ENCODE results near the gene THADA. TPM values are rescaled to one million over a fixed set of nuclear protein-coding genes. Genes with fewer than 3 reads are reported as not detected.

The THADA gene
- total and polyA plus RNA-seq, 2 donors (not counting 3 experiments of a cell fraction or from before 2014, with no cell fraction given): 22.6 to 25.3 TPM

DNA sequence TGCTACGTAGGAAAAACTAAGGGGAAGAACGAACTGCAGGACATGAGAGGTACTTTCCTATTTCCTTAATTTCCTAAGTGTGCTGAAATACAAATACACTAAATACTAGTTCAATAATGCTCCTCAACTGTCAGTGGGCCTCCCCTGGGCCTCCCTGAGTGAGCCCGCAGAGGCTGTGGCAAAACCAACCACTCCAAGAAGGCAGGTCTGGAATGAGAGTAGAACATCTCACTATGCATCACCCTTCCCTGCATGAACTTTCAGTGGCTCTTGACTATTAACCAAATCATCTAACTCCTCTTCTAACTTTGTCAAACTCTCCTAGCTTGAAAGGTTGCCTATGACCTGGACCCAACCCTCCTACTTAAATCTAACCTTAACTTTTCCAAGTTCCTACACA is 84.6 kb downstream of the THADA start:
- POLR2A ChIA-PET: no interaction called here
- intact Hi-C loops (cut with micrococcal nuclease): no loop called here
- no peak for FAIRE-seq

More for the DNA sequence above, 84.6 kb downstream of the THADA start:
- no TSS peak for BruUV-seq (replicated peaks)
- no peaks in the 10 kb centered on the region for H3K9me3 ChIP-seq (replicated peaks; ENCODE audit: control insufficient read depth, insufficient read depth, low read length)
- no peak overlapping the region for H2AFZ ChIP-seq (ENCODE audit: low read depth, low read length)
- no peaks in the 10 kb centered on the region for H4K20me1 ChIP-seq (replicated peaks; ENCODE audit: control insufficient read depth, extremely low read depth, insufficient read depth, low read length)
- DNase-seq (ENCODE audit: low read depth, low spot score): no peak
- CTCF ChIA-PET: no interaction called here
- H3K79me2 ChIP-seq (ENCODE audit: control insufficient read depth, insufficient read depth, low read length): no peaks in the 10 kb centered on the region
- no peak overlapping the region for H3K9ac ChIP-seq (replicated peaks; ENCODE audit: extremely low read depth, insufficient read depth, low read length)
- dilution Hi-C loops (cut with MboI; ENCODE audit: extremely low pct_ligation_motif_present, low sequenced_read_pairs): no loop called here
- TF ChIP-seq FOS (IDR thresholded peaks at IDR 0.05; ENCODE audit: borderline replicate concordance, insufficient read depth, low read length): no peak
- TF ChIP-seq, protein P1, sequence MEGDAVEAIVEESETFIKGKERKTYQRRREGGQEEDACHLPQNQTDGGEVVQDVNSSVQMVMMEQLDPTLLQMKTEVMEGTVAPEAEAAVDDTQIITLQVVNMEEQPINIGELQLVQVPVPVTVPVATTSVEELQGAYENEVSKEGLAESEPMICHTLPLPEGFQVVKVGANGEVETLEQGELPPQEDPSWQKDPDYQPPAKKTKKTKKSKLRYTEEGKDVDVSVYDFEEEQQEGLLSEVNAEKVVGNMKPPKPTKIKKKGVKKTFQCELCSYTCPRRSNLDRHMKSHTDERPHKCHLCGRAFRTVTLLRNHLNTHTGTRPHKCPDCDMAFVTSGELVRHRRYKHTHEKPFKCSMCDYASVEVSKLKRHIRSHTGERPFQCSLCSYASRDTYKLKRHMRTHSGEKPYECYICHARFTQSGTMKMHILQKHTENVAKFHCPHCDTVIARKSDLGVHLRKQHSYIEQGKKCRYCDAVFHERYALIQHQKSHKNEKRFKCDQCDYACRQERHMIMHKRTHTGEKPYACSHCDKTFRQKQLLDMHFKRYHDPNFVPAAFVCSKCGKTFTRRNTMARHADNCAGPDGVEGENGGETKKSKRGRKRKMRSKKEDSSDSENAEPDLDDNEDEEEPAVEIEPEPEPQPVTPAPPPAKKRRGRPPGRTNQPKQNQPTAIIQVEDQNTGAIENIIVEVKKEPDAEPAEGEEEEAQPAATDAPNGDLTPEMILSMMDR (IDR thresholded peaks at IDR 0.05; ENCODE audit: extremely low read depth in 1 of 2, insufficient read depth in 1 of 2, low read depth in 1 of 2, low read length in 2 of 2): no peak
- TF ChIP-seq GATA2 (IDR thresholded peaks at IDR 0.05; ENCODE audit: insufficient read depth, insufficient read length, low read depth, low read length): no peak
- no peak for TF ChIP-seq POLR2A (IDR thresholded peaks at IDR 0.05; ENCODE audit: low read depth, low read length)
- TF ChIP-seq JUN (IDR thresholded peaks at IDR 0.05; ENCODE audit: borderline replicate concordance, insufficient read depth, insufficient read length, low read depth): no peak
- TF ChIP-seq, protein P2, sequence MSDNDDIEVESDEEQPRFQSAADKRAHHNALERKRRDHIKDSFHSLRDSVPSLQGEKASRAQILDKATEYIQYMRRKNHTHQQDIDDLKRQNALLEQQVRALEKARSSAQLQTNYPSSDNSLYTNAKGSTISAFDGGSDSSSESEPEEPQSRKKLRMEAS (IDR thresholded peaks at IDR 0.05; ENCODE audit: insufficient read depth, insufficient read length): no peak
- TF ChIP-seq POLR2AphosphoS5 (IDR thresholded peaks at IDR 0.05; ENCODE audit: insufficient read depth, low read depth, low read length): no peak
- no peak for TF ChIP-seq EZH2 (IDR thresholded peaks at IDR 0.05; ENCODE audit: borderline replicate concordance, low read depth, low read length, severe bottlenecking)
- no peak for TF ChIP-seq MYC (IDR thresholded peaks at IDR 0.05; ENCODE audit: low read depth, low read length)
- H3K36me3 ChIP-seq (ENCODE audit: control insufficient read depth in 2 of 2, extremely low read depth in 1 of 2, insufficient read depth in 2 of 2, low read length in 2 of 2): no peaks in the 10 kb centered on the region
- H3K9me1 ChIP-seq (replicated peaks; ENCODE audit: control insufficient read depth, extremely low read depth, insufficient read depth, low read length): no peaks in the 10 kb centered on the region
- H3K4me2 ChIP-seq (ENCODE audit: insufficient read depth, low read length): no peak overlapping the region
- H3K27ac ChIP-seq (ENCODE audit: insufficient read depth, low read depth, low read length): no peak overlapping the region
- H3K4me3 ChIP-seq (replicated peaks in 1 of 3; ENCODE audit: insufficient read depth in 1 of 3, low read depth in 1 of 3, low read length in 3 of 3): no peak overlapping the region
- no peaks in the 10 kb centered on the region for H3K4me1 ChIP-seq (ENCODE audit: control insufficient read depth, extremely low read depth, insufficient read depth, low read length)
- H3K27me3 ChIP-seq (ENCODE audit: control insufficient read depth in 2 of 2, insufficient read depth in 2 of 2, low read length in 2 of 2): no peaks in the 10 kb centered on the region

Measured in endothelial cell of umbilical vein (primary cell).